ENCODE results near the gene SEC63.
"Not testable (repeated sequence)": the region's sequence is repeated elsewhere in the genome, so short reads cannot be mapped to it uniquely, and the experiment has no call there.

SEC63 gene

DNA sequence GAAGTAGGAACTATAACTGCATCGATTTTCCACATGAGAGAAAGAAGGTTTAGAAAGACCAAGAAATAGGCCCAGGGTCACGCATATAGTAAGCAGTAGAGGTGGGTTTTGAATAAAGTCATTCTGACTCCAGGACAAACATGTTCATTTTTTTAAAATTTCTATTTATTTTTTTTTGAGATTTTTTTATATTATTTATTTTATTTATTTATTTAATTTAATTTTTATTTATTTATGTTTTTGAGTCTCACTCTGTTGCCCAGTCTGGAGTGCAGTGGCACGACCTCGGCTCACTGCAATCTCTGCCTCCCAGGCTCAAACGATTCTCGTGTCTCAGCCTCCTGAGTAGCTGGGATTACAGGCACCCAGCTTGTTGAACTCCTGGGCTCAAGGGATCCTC lies 13.2 kb upstream of the SEC63 start:
- DNase-seq: no peak

DNA sequence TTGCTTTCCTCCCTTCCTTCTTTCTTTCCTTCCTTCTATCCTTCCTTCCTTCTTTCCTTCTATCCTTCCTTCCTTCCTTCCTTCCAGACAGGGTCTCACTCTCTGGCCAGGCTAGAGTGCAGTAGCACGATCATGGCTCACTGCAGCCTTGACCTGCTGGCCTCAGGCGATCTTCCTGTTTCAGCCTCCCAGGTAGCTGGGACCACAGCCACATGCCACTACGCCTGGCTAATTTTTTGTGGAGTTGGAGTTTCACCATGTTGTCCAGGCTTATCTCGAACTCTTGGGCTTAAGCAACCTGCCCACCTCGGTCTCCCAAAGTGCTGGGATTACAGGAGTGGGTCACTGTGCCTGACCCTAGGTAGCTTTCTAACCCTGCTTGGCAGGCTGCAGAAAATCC lies 12.2 kb upstream of the SEC63 start:
- no peak for DNase-seq

DNA sequence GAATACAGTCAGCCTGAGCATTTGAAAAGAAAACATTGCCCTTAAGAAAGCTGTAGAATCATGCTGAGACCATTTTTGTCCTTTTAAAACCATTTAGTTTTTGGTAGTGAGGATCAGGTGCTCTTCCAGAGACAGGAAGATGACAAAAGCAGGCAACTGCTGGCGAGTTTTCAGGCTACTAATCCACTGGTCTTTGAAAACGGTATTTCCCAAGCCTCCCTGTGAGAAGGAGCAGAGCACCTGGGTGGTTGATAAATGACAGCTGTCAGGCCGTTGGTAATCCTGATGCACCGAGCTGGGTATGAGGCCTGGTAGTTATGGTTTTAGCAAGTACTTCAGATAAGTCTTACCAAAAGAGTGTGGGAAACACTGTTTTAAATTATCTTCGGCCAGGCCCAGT lies 10.1 kb upstream of the SEC63 start:
- DNase-seq: no peak

DNA sequence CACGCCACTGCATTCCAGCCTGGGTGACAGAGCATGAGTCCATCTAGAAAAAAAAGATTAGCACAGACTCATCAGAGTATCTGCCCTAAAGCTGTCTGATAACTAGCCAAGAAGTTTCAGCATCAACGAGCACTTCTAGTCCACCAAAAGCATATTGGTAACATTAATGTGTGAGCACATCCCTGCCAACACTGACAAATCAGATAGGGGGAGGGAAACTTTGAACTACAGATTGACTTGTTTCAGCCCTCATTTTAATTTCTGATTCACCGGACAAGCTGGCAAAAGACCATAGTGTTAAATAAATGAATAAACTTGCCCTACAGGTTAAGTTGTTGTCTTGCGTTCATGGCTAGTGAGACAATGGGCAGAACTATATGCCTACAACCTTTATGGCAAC lies 7.7 kb upstream of the SEC63 start:
- no peak for DNase-seq

DNA sequence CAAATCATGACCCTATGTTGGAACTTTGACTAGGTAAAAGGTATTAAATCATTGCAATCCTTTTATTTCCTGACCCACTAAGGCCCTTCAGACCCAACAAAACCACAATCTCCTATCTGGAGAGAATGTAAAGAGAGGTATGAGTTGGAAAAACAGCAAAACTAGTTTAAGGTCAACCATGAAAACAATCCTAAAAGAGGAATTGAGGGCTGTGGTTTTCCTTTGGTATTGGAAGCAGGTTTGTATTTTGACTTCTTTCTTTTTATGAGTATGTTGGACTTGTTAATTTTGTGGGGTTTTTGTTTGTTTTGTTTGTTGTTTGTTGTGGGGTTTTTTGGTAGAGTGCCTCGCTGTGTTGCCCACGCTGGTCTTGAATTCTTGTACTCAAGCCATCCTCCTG lies 4.7 kb upstream of the SEC63 start:
- DNase-seq: no peak

- DNase-seq: no peak
Observed at GRCh38 chr6:107959392-107959791, 1.4 kb upstream of the SEC63 start.

DNA sequence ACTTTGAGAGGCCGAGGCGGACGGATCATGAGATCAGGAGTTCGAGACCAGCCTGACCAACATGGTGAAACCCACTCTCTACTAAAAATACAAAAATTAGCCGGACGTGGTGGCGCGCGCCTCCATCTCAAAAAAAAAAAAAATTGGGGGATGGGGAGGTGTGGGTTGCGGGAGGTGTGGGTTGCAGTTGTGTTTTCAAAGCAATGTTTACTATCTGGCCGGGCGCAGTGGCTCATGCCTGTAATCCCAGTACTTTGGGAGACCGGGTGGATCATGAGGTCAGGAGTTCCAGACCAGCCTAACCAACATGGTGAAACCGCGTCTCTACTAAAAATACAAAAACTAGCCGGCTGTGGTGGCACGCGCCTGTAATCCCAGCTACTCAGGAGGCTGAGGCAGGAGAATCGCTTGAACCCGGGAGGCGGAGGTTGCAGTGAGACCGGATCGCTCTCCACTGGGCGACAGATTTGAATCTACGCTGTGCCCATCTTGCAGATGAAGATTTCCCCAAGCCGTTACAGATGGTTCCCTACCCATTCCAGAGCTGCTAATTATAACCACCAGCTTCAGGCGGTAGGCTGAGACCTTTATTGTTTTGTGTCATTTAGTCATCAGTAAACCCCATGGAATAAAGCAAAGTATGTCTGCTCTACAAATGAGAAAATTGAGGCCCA lies 818 bp upstream of the SEC63 start:
- not testable (repeated sequence) for DNase-seq

GRCh38 chr6:107957308-107957908 lies 600 bp downstream of the SEC63 start:
- peak; percentile 72 for DNase-seq

DNA sequence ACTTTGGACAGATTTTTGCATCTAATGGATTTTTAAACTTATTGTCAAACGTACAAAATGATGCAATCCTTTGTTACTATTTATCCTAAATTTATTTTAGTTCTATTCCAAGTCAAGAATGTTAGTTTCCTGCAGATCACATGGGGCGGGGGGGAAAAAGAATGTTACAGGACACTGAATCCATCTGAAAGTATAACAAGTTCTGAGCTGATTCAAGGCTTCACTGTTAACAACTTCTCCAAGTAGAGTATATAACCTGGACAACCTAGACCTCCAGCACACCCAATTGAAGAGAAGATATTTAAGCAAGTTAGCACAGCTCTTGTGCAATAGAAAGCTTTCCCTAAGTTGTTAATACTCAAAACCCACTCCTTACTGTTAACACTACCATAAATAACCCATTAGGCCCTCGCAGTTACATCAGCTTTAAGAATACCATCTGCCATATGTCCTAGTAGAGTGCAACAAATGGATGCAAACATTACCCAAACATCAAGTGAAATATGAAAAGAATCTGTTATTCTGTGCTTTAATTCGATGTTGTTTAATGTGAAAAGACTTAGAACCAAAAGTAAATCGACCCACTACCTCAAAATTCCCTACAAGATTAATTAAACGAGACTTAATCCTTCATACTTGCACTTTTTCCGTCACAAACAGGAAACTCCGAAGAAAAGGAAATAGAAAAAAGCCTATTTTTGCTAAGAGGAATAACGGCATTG lies 1.3 kb downstream of the SEC63 start:
- DNase-seq: no peak

GRCh38 chr6:107956181-107956580 lies 1.8 kb downstream of the SEC63 start:
- no peak for DNase-seq

- DNase-seq: not testable (repeated sequence)
Observed at GRCh38 chr6:107953858-107954414, 4.1 kb downstream of the SEC63 start.

DNA sequence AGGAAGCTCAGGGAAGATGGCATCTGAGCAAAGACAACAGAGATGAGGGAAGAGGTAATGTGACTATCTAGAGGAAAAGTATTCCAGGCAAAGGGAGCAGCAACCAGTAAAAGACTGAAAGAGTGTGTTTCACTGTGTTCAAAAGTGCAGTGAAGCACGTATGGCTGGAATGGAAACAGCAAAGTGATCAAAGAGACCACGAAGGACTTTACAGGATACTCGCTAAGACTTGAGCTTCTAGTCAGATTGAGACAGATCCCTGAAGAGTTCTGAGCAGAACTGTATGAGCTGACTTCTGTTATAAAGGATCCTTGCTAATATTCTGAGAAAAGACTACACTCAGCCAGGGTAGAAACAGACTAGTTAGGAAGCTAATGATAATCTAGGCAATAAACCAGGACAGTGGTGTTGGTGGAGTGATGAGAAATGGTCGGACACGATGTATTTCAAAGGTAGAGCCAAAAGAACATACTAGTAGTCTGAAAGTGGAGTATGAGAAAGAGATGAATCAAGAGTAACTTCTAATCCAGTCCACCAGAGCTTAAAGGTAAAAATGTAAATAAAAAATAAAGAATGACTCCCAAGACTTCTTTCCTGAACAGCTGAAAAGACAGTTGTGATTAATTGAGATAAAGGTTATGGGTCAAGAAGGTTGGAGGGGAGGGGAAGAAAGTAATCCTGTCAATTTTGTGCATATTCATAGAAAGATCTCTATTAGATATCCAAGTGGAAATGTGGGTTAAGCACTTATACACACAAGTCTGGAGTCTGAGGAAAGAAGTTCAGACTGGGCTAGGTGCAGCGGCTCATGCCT lies 14.2 kb downstream of the SEC63 start:
- no peak for DNase-seq

- DNase-seq: no peak
Observed at GRCh38 chr6:107942142-107942541, 15.9 kb downstream of the SEC63 start.

DNA sequence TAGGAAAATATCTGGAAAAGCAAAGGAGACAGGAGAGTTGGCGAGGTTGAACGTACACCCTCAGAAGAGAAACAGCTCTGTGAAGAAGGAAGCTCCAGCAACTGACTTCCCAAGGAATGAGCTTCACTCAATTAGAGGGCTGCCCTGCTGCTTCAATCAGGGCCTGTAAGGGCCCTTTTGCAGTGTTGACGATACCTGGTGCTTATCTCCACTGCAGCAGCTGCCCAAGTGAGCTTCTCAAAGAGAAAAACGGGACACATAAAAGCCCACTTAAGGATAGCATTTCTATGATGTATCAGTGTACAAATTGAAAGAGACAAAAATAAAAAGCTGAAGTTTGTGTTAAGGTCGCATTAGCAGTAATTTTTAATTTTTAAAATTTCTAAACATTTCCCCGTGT lies 16.4 kb downstream of the SEC63 start:
- no peak for DNase-seq

DNA sequence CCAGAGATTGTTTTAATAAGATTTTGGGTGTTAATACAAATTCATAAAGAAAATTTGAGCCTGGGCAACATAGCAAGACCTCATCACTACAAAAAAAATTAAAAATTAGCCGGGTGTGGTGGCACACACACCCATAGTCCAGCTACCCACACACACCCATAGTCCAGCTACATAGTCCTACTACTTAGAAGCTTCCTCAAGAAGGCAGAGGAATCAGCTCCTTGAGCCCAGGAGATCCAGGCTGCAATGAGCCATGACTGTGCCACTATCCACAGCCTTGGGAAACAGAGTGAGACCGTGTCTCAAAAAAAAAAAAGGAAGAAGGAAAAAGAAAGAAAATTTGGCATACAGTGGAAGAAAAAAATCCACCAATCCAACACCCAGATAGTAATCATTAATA lies 16.8 kb downstream of the SEC63 start:
- DNase-seq: no peak

- not testable (repeated sequence) for DNase-seq
Observed at GRCh38 chr6:107936910-107937292, 21.1 kb downstream of the SEC63 start.

- DNase-seq: no peak
Observed at GRCh38 chr6:107936162-107936909, 21.7 kb downstream of the SEC63 start.

DNA sequence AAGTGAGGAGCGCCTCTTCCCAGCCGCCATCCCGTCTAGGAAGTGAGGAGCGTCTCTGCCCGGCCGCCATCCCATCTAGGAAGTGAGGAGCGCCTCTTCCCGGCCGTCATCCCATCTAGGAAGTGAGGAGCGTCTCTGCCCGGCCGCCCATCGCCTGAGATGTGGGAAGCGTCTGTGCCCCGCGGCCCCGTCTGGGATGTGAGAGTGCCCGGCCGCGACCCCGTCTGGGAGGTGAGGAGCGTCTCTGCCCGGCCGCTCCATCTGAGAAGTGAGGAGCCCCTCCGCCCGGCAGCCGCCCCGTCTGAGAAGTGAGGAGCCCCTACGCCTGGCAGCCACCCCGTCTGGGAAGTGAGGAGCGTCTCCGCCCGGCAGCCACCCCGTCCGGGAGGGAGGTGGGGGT lies 23.8 kb downstream of the SEC63 start:
- not testable (repeated sequence) for DNase-seq

GRCh38 chr6:107932580-107932979 lies 25.4 kb downstream of the SEC63 start:
- DNase-seq: no peak

DNA sequence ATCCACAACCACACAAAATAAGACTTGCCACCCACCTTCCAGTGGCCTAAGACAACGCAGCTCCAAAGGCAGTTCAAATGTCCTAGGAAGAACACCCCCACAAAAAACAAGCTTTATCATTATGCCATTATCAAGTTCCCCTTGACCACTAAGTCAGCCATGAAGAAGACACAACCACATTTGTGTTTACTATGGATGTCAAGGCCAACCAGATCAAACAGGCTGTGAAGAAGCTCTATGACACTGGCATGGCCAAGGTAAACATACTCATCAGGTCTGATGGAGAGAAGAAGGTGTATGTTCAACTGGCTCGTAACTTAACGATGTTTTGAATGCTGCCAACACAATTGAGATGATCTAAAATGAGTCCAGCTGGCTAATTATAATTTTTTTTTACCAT lies 26.1 kb downstream of the SEC63 start:
- DNase-seq: no peak

- no peak for DNase-seq
Observed at GRCh38 chr6:107928984-107929383, 29.0 kb downstream of the SEC63 start.

All from stimulated activated CD4-positive, alpha-beta T cell treated with anti-CD3 and anti-CD28 coated beads, Interleukin-4, amount 100 ng/mL, for 24 hours (primary cell).